Stomach (tissue), 9 donors: ENCODE results near the gene RPL10. TPM values are rescaled to one million over a fixed set of nuclear protein-coding genes. Genes with fewer than 3 reads are reported as not detected.

Source experiments
- DNase-seq, 2 donors: peaks; one replicate each; pipeline versions ENCODE4 v3.0.0 to v3.0.0-alpha.2; 2013 to 2019
- H3K27ac ChIP-seq, 5 donors: fragments of 200-600 bp in 4 of 5; sonication (generic) in 4 of 5; one replicate each; pipeline ENCODE4 v1.5.1; 2013 to 2019; ENCODE audit warnings: mild to moderate bottlenecking in 1 of 5, moderate library complexity in 1 of 5
- H3K27me3 ChIP-seq, 3 donors: fragments of 200-600 bp; sonication (generic); one replicate each; pipeline ENCODE4 v1.5.1; 2017 to 2019; ENCODE audit warnings: mixed run types in 1 of 3
- H3K36me3 ChIP-seq, 4 donors: fragments of 200-600 bp; sonication (generic); 1 replicate in 3 of 4; 2 replicates in 1 of 4; pipeline ENCODE4 v1.5.1; 2016 to 2019
- H3K4me1 ChIP-seq, 4 donors: fragments of 200-600 bp; sonication (generic); one replicate each; pipeline ENCODE4 v1.5.1; 2016 to 2019
- H3K4me3 ChIP-seq, 4 donors: fragments of 200-600 bp; sonication (generic) in 3 of 4; one replicate each; pipeline ENCODE4 v1.5.1; 2016 to 2019; ENCODE audit warnings: mild to moderate bottlenecking in 1 of 4
- H3K9me3 ChIP-seq, 4 donors: fragments of 200-600 bp; sonication (generic); one replicate each; pipeline ENCODE4 v1.5.1; 2016 to 2019
- EP300 ChIP-seq: sonication (generic); formaldehyde crosslinking; IDR thresholded peaks from one replicate; pipeline ENCODE4 v1.6.1; 2017; ENCODE audit warnings: antibody characterized with exemption
- POLR2A ChIP-seq, 4 donors: fragments of 450-650 bp; IDR thresholded peaks; one replicate each; pipeline ENCODE4 v1.6.1; 2016; ENCODE audit warnings: antibody characterized with exemption in 4 of 4, control low read depth in 2 of 4, mild to moderate bottlenecking in 1 of 4, moderate library complexity in 1 of 4
- POLR2AphosphoS5 ChIP-seq, 3 donors: sonication (generic); formaldehyde crosslinking; IDR thresholded peaks; one replicate each; pipeline ENCODE4 v1.6.1; 2016; ENCODE audit warnings: antibody characterized with exemption in 3 of 3
- WGBS, 5 donors: extraction: QIAGEN DNeasy Blood & Tissue Kit in 3 of 5; methylation state at CpG; one replicate each; pipeline versions ENCODE4 v1.1.5 to v1.1.7; 2013 to 2018; 5-methylcytosine and 5-hydroxymethylcytosine counted together
- intact Hi-C: fragments of 100-400 bp; cut with DNase I; formaldehyde crosslinking; loops from one replicate; pipeline ENCODE4 v1.15.1; 2023; ENCODE audit warnings: low total_unique reads
- polyA plus RNA-seq, 3 donors: library from polyadenylated mRNA; stranded (reverse); fragments of 200-250 nt; gene quantifications; one replicate each; pipeline ENCODE4 v1.2.3, GENCODE V29; 2013
- total RNA-seq, 5 donors: library from RNA; depleted of rRNA; stranded (reverse); fragments of >200 nt; gene quantifications; one replicate each; pipeline versions ENCODE4 v1.1.0 to v1.2.3, GENCODE V29; 2014 to 2016
- TF ChIP-seq, protein P1 (sequence below), 7 experiments: fragments of 450-650 bp in 4 of 7; fragments of 200-600 bp in 3 of 7; sonication (generic) in 3 of 7; IDR thresholded peaks; one replicate each; pipeline ENCODE4 v1.5.1; 2016 to 2019; ENCODE audit warnings: antibody characterized with exemption in 7 of 7, control low read depth in 2 of 7, mild to moderate bottlenecking in 1 of 7
- donor health status: healthy with polysubstance abuse.
- donor health status: Bipolar disorder and iron deficiency.
- donor health status: healthy.

Gene RPL10
- total and polyA plus RNA-seq, 8 donors = 783 to 8,616 (median 2,882) TPM

GRCh38 chrX:154411981-154412340, 13.8 kb downstream of the RPL10 start:
- peak; percentile 67 to 85 for DNase-seq
- peak overlapping the region; percentile 62 to 77 (median 74) for H3K4me3 ChIP-seq
- H3K36me3 ChIP-seq = peaks cover 0 to 5% (median 4%) of the 10 kb centered on the region in 4 donors
- H3K9me3 ChIP-seq = no peaks in the 10 kb centered on the region
- peaks cover 0 to 36% (median 12%) of the 10 kb centered on the region in 4 donors for H3K4me1 ChIP-seq
- H3K27ac ChIP-seq = peak overlapping the region; percentile 91 to 98 (median 93)
- TF ChIP-seq POLR2A (IDR thresholded peaks at IDR 0.05) (no peak), POLR2AphosphoS5 (IDR thresholded peaks at IDR 0.05) (peak; percentile 41 to 71 (median 61))
- intact Hi-C loops = no loop called here
- peaks cover 0 to 9% (median 0%) of the 10 kb centered on the region in 3 donors for H3K27me3 ChIP-seq
- whole genome bisulfite sequencing, 5 donors = 0 to 43% (median 18%) methylated on average over 7 to 29 of the region's 29 CpGs; no CpG with 5 or more reads in 1 of the 5 donors

GRCh38 chrX:154412468-154412867, 14.3 kb downstream of the RPL10 start:
- no peak for DNase-seq
- TF ChIP-seq, protein P1, sequence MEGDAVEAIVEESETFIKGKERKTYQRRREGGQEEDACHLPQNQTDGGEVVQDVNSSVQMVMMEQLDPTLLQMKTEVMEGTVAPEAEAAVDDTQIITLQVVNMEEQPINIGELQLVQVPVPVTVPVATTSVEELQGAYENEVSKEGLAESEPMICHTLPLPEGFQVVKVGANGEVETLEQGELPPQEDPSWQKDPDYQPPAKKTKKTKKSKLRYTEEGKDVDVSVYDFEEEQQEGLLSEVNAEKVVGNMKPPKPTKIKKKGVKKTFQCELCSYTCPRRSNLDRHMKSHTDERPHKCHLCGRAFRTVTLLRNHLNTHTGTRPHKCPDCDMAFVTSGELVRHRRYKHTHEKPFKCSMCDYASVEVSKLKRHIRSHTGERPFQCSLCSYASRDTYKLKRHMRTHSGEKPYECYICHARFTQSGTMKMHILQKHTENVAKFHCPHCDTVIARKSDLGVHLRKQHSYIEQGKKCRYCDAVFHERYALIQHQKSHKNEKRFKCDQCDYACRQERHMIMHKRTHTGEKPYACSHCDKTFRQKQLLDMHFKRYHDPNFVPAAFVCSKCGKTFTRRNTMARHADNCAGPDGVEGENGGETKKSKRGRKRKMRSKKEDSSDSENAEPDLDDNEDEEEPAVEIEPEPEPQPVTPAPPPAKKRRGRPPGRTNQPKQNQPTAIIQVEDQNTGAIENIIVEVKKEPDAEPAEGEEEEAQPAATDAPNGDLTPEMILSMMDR (IDR thresholded peaks at IDR 0.05) = no peak
- TF ChIP-seq POLR2A (IDR thresholded peaks at IDR 0.05) (no peak), EP300 (no peak), POLR2AphosphoS5 (IDR thresholded peaks at IDR 0.05) (no peak)
- peaks cover 0 to 36% (median 12%) of the 10 kb centered on the region in 4 donors for H3K4me1 ChIP-seq
- intact Hi-C loops = no loop called here
- peaks cover 0 to 9% (median 0%) of the 10 kb centered on the region in 3 donors for H3K27me3 ChIP-seq
- no peaks in the 10 kb centered on the region for H3K9me3 ChIP-seq
- H3K27ac ChIP-seq = peak overlapping the region; percentile 91 to 98 (median 93)
- H3K36me3 ChIP-seq = peaks cover 0 to 5% (median 4%) of the 10 kb centered on the region in 4 donors
- H3K4me3 ChIP-seq = peak overlapping the region; percentile 62 to 77 (median 74)
- WGBS, 5 donors = 12 to 47% (median 20%) methylated on average over 1 to 4 of the region's 4 CpGs

DNA sequence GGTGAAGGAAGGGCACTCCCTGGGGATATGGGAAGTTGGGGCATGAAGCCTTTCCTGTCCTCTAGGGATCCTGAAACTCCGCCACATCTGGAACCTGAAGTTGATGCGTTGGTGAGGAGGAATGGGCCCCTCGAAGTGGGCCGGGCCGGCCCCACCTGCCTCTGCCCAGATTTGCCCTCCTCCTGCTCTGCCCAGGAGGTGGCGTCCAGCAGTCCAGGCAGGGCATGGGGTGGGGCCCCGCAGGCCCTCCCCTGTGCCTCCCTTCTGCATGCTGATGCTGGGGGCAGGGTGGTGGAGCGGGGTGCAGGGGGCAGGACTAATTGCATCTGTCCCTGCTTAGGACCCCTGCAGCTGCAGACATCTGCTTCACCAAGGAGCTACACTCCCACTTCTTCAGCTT, 15.0 kb downstream of the RPL10 start:
- no peak for DNase-seq
- Histone ChIP-seq H3K4me3 (no peak overlapping the region), H3K36me3 (peaks cover 0 to 5% (median 4%) of the 10 kb centered on the region in 4 donors), H3K9me3 (no peaks in the 10 kb centered on the region), H3K4me1 (peaks cover 0 to 35% (median 12%) of the 10 kb centered on the region in 4 donors), H3K27me3 (peaks cover 0 to 9% (median 0%) of the 10 kb centered on the region in 3 donors), H3K27ac (peak overlapping the region in 2 of 5 donors; percentile 96 to 98)
- WGBS, 5 donors = 55 to 67% (median 59%) methylated on average over 5 to 8 of the region's 8 CpGs; no CpG with 5 or more reads in 1 of the 5 donors
- no peak for TF ChIP-seq POLR2AphosphoS5 (IDR thresholded peaks at IDR 0.05)
- TF ChIP-seq, protein P1 (IDR thresholded peaks at IDR 0.05) = no peak
- no peak for TF ChIP-seq POLR2A (IDR thresholded peaks at IDR 0.05)
- no peak for TF ChIP-seq EP300
- intact Hi-C loops = no loop called here

GRCh38 chrX:154417157-154417556, 19.0 kb downstream of the RPL10 start:
- no peak for DNase-seq
- 65 to 87% (median 79%) methylated on average over 5 to 7 of the region's 7 CpGs for WGBS, 5 donors
- H3K9me3 ChIP-seq = no peaks in the 10 kb centered on the region
- H3K36me3 ChIP-seq = peaks cover 0 to 17% (median 15%) of the 10 kb centered on the region in 4 donors
- TF ChIP-seq POLR2A (IDR thresholded peaks at IDR 0.05) (no peak), EP300 (no peak), POLR2AphosphoS5 (IDR thresholded peaks at IDR 0.05) (no peak)
- TF ChIP-seq, protein P1 (IDR thresholded peaks at IDR 0.05) = no peak
- no peak overlapping the region for H3K27ac ChIP-seq
- intact Hi-C loops = no loop called here
- no peak overlapping the region for H3K4me3 ChIP-seq
- H3K4me1 ChIP-seq = peaks cover 0 to 11% (median 9%) of the 10 kb centered on the region in 4 donors
- H3K27me3 ChIP-seq = peaks cover 0 to 9% (median 0%) of the 10 kb centered on the region in 3 donors

DNA sequence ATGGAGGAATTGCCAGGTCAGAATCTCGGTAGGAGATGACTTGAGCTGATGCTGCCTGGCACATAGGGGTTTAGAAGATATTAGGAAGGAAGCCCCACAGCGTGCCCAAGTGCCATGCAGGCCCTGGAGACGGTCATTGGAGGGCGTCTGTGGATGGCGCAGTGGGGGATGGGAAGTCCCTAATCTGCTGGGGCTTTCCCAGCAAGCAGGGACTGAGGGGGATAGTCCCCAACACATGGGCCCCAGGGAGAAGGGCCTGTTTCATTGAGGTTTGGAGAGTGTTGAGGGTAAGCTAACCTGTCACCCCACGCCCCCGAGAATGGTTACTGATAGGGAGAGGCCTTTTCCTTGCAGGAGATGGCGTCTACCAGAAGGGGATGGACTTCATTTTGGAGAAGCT, 21.0 kb downstream of the RPL10 start:
- no peak for DNase-seq
- H3K9me3 ChIP-seq = no peaks in the 10 kb centered on the region
- no peaks in the 10 kb centered on the region for H3K27me3 ChIP-seq
- TF ChIP-seq, protein P1 (IDR thresholded peaks at IDR 0.05) = no peak
- TF ChIP-seq POLR2A (IDR thresholded peaks at IDR 0.05) (no peak), EP300 (no peak), POLR2AphosphoS5 (IDR thresholded peaks at IDR 0.05) (no peak)
- H3K4me3 ChIP-seq = no peak overlapping the region
- intact Hi-C loops = no loop called here
- H3K27ac ChIP-seq = no peak overlapping the region
- peaks cover 0 to 17% (median 12%) of the 10 kb centered on the region in 4 donors for H3K36me3 ChIP-seq
- 81 to 89% (median 88%) methylated on average over 8 of the region's 8 CpGs for WGBS, 5 donors
- no peaks in the 10 kb centered on the region for H3K4me1 ChIP-seq
